Upper lobe of right lung (tissue), 1 donor: Measurements from ENCODE around the gene C1orf115. TPM values are rescaled to one million over a fixed set of nuclear protein-coding genes. Genes with fewer than 3 reads are reported as not detected.

Experiments
- ATAC-seq: fragments of 200-7000 bp; cut with Tn5 transposase; one replicate; pipeline ENCODE4 v1.9.1; 2020; ENCODE audit warnings: mild to moderate bottlenecking, moderate library complexity
- DNase-seq: peaks from one replicate; pipeline ENCODE4 v3.0.0-alpha.2; 2020
- H3K27ac ChIP-seq: fragments of 200-600 bp; one replicate; pipeline ENCODE4 v1.8.0; 2022
- H3K27me3 ChIP-seq: fragments of 200-600 bp; one replicate; pipeline ENCODE4 v1.8.0; 2022; ENCODE audit warnings: mild to moderate bottlenecking
- H3K36me3 ChIP-seq: fragments of 200-600 bp; one replicate; pipeline ENCODE4 v1.8.0; 2022
- H3K4me1 ChIP-seq: fragments of 200-600 bp; one replicate; pipeline ENCODE4 v1.8.0; 2022
- H3K4me3 ChIP-seq: fragments of 200-600 bp; one replicate; pipeline ENCODE4 v1.8.0; 2022; ENCODE audit warnings: mild to moderate bottlenecking
- H3K9me3 ChIP-seq: fragments of 200-600 bp; one replicate; pipeline ENCODE4 v1.8.0; 2022
- CTCF ChIP-seq: fragments of 200-600 bp; IDR thresholded peaks from one replicate; pipeline ENCODE4 v1.8.0; 2022; ENCODE audit warnings: antibody characterized with exemption
- intact Hi-C: fragments of 100-400 bp; cut with DNase I; formaldehyde crosslinking; loops from one replicate; pipeline ENCODE4 v1.11.0; 2022
- total RNA-seq: library from RNA; stranded (reverse); fragmentation: NEBNext Ultra II Directional; extraction: Animal tissue kit (Norgen Biotek cat#: 25700); gene quantifications from one replicate; pipeline ENCODE4 v1.2.1, GENCODE V29; 2021
- donor health status: DM: no; HTN: yes; CAD: no; lungs with severe emphysema.

C1orf115 gene
- total RNA-seq, 1 donor from 2014 or later = 35.3 TPM

- ATAC-seq (no peak), DNase-seq (no peak)
- no peak overlapping the region for H3K4me3 ChIP-seq
- no peaks in the 10 kb centered on the region for H3K9me3 ChIP-seq
- intact Hi-C loops = no loop called here
- H3K27me3 ChIP-seq = no peaks in the 10 kb centered on the region
- H3K4me1 ChIP-seq = no peaks in the 10 kb centered on the region
- TF ChIP-seq CTCF = no peak
- H3K27ac ChIP-seq = no peak overlapping the region
- H3K36me3 ChIP-seq = no peaks in the 10 kb centered on the region
Measured at GRCh38 chr1:220741349-220741748, 51.2 kb downstream of the C1orf115 start.

GRCh38 chr1:220741825-220742224, 51.7 kb downstream of the C1orf115 start:
- Histone ChIP-seq H3K4me1 (no peaks in the 10 kb centered on the region), H3K4me3 (no peak overlapping the region), H3K9me3 (no peaks in the 10 kb centered on the region), H3K27me3 (no peaks in the 10 kb centered on the region), H3K36me3 (no peaks in the 10 kb centered on the region), H3K27ac (no peak overlapping the region)
- ATAC-seq (no peak), DNase-seq (no peak)
- intact Hi-C loops = no loop called here
- TF ChIP-seq CTCF = no peak

DNA sequence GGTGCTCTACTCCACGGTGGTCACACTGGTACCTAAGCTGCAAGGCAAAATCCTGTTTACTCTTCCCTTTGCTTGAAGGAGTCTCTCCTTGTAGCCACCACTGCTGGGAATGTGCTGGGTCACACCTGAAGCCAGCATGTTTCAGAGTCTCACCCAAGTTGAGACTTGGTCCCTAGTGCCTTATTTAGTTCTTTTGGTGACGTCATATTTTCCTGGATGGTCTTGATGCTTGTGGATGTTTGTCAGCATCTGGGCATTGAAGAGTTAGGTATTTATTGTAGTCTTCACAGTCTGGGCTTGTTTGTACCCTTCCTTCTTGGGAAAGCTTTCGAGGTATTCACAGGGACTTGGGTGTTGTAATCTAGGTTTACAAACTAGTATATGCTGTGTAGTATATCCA, 52.4 kb downstream of the C1orf115 start:
- Histone ChIP-seq H3K9me3 (no peaks in the 10 kb centered on the region), H3K27ac (no peak overlapping the region), H3K4me3 (no peak overlapping the region), H3K27me3 (no peaks in the 10 kb centered on the region), H3K36me3 (no peaks in the 10 kb centered on the region), H3K4me1 (peaks cover 2% of the 10 kb centered on the region)
- DNase-seq (no peak), ATAC-seq (no peak)
- intact Hi-C loops = no loop called here
- no peak for TF ChIP-seq CTCF

- H3K27me3 ChIP-seq = no peaks in the 10 kb centered on the region
- H3K36me3 ChIP-seq = no peaks in the 10 kb centered on the region
- intact Hi-C loops = no loop called here
- ATAC-seq (no peak), DNase-seq (no peak)
- no peak overlapping the region for H3K4me3 ChIP-seq
- H3K27ac ChIP-seq = no peak overlapping the region
- TF ChIP-seq CTCF = no peak
- H3K9me3 ChIP-seq = no peaks in the 10 kb centered on the region
- peaks cover 12% of the 10 kb centered on the region for H3K4me1 ChIP-seq
Measured at GRCh38 chr1:220746851-220747250, 56.7 kb downstream of the C1orf115 start.

- Histone ChIP-seq H3K36me3 (no peaks in the 10 kb centered on the region), H3K9me3 (no peaks in the 10 kb centered on the region), H3K4me3 (peak overlapping the region; percentile 73), H3K4me1 (peaks cover 18% of the 10 kb centered on the region), H3K27me3 (no peaks in the 10 kb centered on the region), H3K27ac (peak overlapping the region; percentile 87)
- DNase-seq = no peak
- intact Hi-C loops = no loop called here
- TF ChIP-seq CTCF = no peak
- no peak for ATAC-seq
Measured at GRCh38 chr1:220747437-220748088, 57.4 kb downstream of the C1orf115 start.
